ENCODE data around the gene ANKZF1. TPM values are rescaled to one million over a fixed set of nuclear protein-coding genes. Genes with fewer than 3 reads are reported as not detected.

The ANKZF1 gene
- total and polyA plus RNA-seq, 2 of the 8 experiments (the other 6 are each of a cell fraction or from before 2014, with no cell fraction given) = 32.5 to 50.1 TPM

- TF ChIP-seq KDM4A (IDR thresholded peaks at IDR 0.05; ENCODE audit: low read depth, low read length, severe bottlenecking) (no peak), BACH1 (IDR thresholded peaks at IDR 0.05; ENCODE audit: low read length) (no peak), SIX5 (IDR thresholded peaks at IDR 0.05; ENCODE audit: low read depth, low read length) (no peak)
- TF ChIP-seq, protein P1, sequence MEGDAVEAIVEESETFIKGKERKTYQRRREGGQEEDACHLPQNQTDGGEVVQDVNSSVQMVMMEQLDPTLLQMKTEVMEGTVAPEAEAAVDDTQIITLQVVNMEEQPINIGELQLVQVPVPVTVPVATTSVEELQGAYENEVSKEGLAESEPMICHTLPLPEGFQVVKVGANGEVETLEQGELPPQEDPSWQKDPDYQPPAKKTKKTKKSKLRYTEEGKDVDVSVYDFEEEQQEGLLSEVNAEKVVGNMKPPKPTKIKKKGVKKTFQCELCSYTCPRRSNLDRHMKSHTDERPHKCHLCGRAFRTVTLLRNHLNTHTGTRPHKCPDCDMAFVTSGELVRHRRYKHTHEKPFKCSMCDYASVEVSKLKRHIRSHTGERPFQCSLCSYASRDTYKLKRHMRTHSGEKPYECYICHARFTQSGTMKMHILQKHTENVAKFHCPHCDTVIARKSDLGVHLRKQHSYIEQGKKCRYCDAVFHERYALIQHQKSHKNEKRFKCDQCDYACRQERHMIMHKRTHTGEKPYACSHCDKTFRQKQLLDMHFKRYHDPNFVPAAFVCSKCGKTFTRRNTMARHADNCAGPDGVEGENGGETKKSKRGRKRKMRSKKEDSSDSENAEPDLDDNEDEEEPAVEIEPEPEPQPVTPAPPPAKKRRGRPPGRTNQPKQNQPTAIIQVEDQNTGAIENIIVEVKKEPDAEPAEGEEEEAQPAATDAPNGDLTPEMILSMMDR (IDR thresholded peaks at IDR 0.05; ENCODE audit: control extremely low read depth in 1 of 3, insufficient read depth in 1 of 3, low read depth in 1 of 3, low read length in 3 of 3) = no peak
These were observed 16.0 kb upstream of the ANKZF1 start (continued) for GRCh38 chr2:219213486-219214071.
